Kidney (tissue), 14 donors: ENCODE data around the gene NME8. TPM values are rescaled to one million over a fixed set of nuclear protein-coding genes. Genes with fewer than 3 reads are reported as not detected.

Source experiments
- DNase-seq, 5 donors: peaks; one replicate each; pipeline ENCODE4 v3.0.0-alpha.2; 2013 to 2020
- FAIRE-seq: peaks from 2 replicates; lab custom pipeline; 2012; peaks lifted over from hg19 to GRCh38; lab: Jason Lieb, UNC
- H3K27ac ChIP-seq, 2 donors: one replicate each; pipeline ENCODE4 v1.7.0; 2013; ENCODE audit warnings: low read depth in 2 of 2, low read length in 2 of 2, inconsistent platforms in 1 of 2
- H3K27me3 ChIP-seq: one replicate; pipeline ENCODE4 v1.7.1; 2013; ENCODE audit warnings: low read length, inconsistent platforms; ENCODE audit not compliant: control insufficient read depth, insufficient read depth
- H3K36me3 ChIP-seq, 3 donors: one replicate each; pipeline versions ENCODE4 v1.7.0 to v1.7.1; 2013; ENCODE audit warnings: low read length in 3 of 3, control low read depth in 1 of 3, inconsistent platforms in 1 of 3; ENCODE audit not compliant: insufficient read depth in 3 of 3, control insufficient read depth in 2 of 3
- H3K4me1 ChIP-seq, 3 donors: one replicate each; pipeline versions ENCODE4 v1.7.0 to v1.7.1; 2013; ENCODE audit warnings: low read length in 3 of 3, inconsistent platforms in 1 of 3, low read depth in 1 of 3; ENCODE audit not compliant: control insufficient read depth in 2 of 3, insufficient read depth in 2 of 3
- H3K4me3 ChIP-seq, 3 donors: one replicate each; pipeline versions ENCODE4 v1.7.0 to v1.8.1; 2013; ENCODE audit warnings: low read length in 3 of 3, control low read depth in 1 of 3, inconsistent platforms in 1 of 3
- H3K9ac ChIP-seq, 3 donors: one replicate each; pipeline versions ENCODE4 v1.7.0 to v1.7.1; 2013; ENCODE audit warnings: low read length in 3 of 3, control low read depth in 1 of 3, inconsistent platforms in 1 of 3
- H3K9me3 ChIP-seq, 3 donors: one replicate each; pipeline versions ENCODE4 v1.7.0 to v1.7.1; 2013; ENCODE audit warnings: low read length in 3 of 3, control low read depth in 1 of 3, inconsistent platforms in 1 of 3; ENCODE audit not compliant: control insufficient read depth in 2 of 3, insufficient read depth in 1 of 3
- CTCF ChIP-seq: IDR thresholded peaks from 3 replicates; pipeline ENCODE4 v1.5.1; 2012; ENCODE audit warnings: mild to moderate bottlenecking, moderate library complexity, borderline replicate concordance; ENCODE audit not compliant: insufficient read depth; ENCODE audit errors: extremely low read depth
- intact Hi-C: fragments of 100-400 bp; cut with DNase I; formaldehyde crosslinking; loops from one replicate; pipeline ENCODE4 v1.11.1; 2022
- polyA plus RNA-seq: library from polyadenylated mRNA; stranded (reverse); fragments of 350-450 nt; fragmentation: Illumina TruSeq; extraction: RNeasy Lipid Tissue Mini Kit (QIAGEN cat#74804); gene quantifications from one replicate; pipeline ENCODE4 v1.2.3, GENCODE V29; 2014; ENCODE audit warnings: low read depth, low replicate concordance; ENCODE audit not compliant: insufficient read depth
- total RNA-seq: library from RNA; stranded (reverse); fragmentation: NEBNext Ultra II Directional; extraction: Animal tissue kit (Norgen Biotek cat#: 25700); gene quantifications from one replicate; pipeline ENCODE4 v1.2.1, GENCODE V29; 2021
- donor health status: control.
- donor health status: control.
- donor health status: control.
- donor health status: control.
- donor health status: control.
- donor health status: DM: yes; HTN: yes; CAD: no.
- donor health status: Normal renal cell carcinoma (clear cell type).

The NME8 gene
- total and polyA plus RNA-seq, 2 donors from 2014 or later, result 0.44 to 1.2 TPM

GRCh38 chr7:37825038-37825437 is 23.4 kb upstream of the NME8 start:
- no peak for TF ChIP-seq CTCF
- DNase-seq (no peak), FAIRE-seq (no peak)
- peaks cover 0 to 3% (median 0%) of the 10 kb centered on the region in 3 donors for H3K9me3 ChIP-seq
- H3K4me1 ChIP-seq, result no peaks in the 10 kb centered on the region
- intact Hi-C loops, result no loop called here
- H3K4me3 ChIP-seq, result no peak overlapping the region
- no peaks in the 10 kb centered on the region for H3K27me3 ChIP-seq
- no peak overlapping the region for H3K27ac ChIP-seq
- H3K9ac ChIP-seq, result no peak overlapping the region
- H3K36me3 ChIP-seq, result no peaks in the 10 kb centered on the region

GRCh38 chr7:37826825-37827224 is 21.6 kb upstream of the NME8 start:
- no peaks in the 10 kb centered on the region for H3K9me3 ChIP-seq
- no peak for TF ChIP-seq CTCF
- no peak overlapping the region for H3K27ac ChIP-seq
- no peak for DNase-seq
- no peaks in the 10 kb centered on the region for H3K4me1 ChIP-seq
- FAIRE-seq, result no peak
- no peak overlapping the region for H3K9ac ChIP-seq
- intact Hi-C loops, result no loop called here
- no peaks in the 10 kb centered on the region for H3K36me3 ChIP-seq
- H3K4me3 ChIP-seq, result no peak overlapping the region
- H3K27me3 ChIP-seq, result no peaks in the 10 kb centered on the region

GRCh38 chr7:37831244-37831643 is 17.2 kb upstream of the NME8 start:
- TF ChIP-seq CTCF, result no peak
- FAIRE-seq, result no peak

GRCh38 chr7:37832194-37832593 is 16.2 kb upstream of the NME8 start:
- no peaks in the 10 kb centered on the region for H3K27me3 ChIP-seq
- H3K9me3 ChIP-seq, result no peaks in the 10 kb centered on the region
- intact Hi-C loops, result no loop called here
- no peaks in the 10 kb centered on the region for H3K36me3 ChIP-seq
- TF ChIP-seq CTCF, result no peak
- H3K9ac ChIP-seq, result no peak overlapping the region
- DNase-seq, result peak in 3 of 5 donors; percentile 9 to 88 (median 48)
- no peak overlapping the region for H3K4me3 ChIP-seq
- no peak for FAIRE-seq
- H3K27ac ChIP-seq, result no peak overlapping the region
- peaks cover 0 to 4% (median 2%) of the 10 kb centered on the region in 3 donors for H3K4me1 ChIP-seq

More at GRCh38 chr7:37831244-37831643, 17.2 kb upstream of the NME8 start:
- H3K9ac ChIP-seq, result no peak overlapping the region
- no peak overlapping the region for H3K4me3 ChIP-seq
- H3K9me3 ChIP-seq, result no peaks in the 10 kb centered on the region
- H3K36me3 ChIP-seq, result no peaks in the 10 kb centered on the region
- H3K27ac ChIP-seq, result no peak overlapping the region
- no peaks in the 10 kb centered on the region for H3K27me3 ChIP-seq
- peaks cover 0 to 4% (median 2%) of the 10 kb centered on the region in 3 donors for H3K4me1 ChIP-seq
- DNase-seq, result no peak
- intact Hi-C loops, result no loop called here
